Measurements from ENCODE around the gene CCR5. TPM values are rescaled to one million over a fixed set of nuclear protein-coding genes. Genes with fewer than 3 reads are reported as not detected.
A peak's percentile ranks its signal among the peaks of the same experiment; 100 is the strongest.
"Not testable (repeated sequence)": the region's sequence is repeated elsewhere in the genome, so short reads cannot be mapped to it uniquely, and the experiment has no call there.

CCR5 gene
- total RNA-seq, 1 experiment from 2014 or later, result not detected

DNA sequence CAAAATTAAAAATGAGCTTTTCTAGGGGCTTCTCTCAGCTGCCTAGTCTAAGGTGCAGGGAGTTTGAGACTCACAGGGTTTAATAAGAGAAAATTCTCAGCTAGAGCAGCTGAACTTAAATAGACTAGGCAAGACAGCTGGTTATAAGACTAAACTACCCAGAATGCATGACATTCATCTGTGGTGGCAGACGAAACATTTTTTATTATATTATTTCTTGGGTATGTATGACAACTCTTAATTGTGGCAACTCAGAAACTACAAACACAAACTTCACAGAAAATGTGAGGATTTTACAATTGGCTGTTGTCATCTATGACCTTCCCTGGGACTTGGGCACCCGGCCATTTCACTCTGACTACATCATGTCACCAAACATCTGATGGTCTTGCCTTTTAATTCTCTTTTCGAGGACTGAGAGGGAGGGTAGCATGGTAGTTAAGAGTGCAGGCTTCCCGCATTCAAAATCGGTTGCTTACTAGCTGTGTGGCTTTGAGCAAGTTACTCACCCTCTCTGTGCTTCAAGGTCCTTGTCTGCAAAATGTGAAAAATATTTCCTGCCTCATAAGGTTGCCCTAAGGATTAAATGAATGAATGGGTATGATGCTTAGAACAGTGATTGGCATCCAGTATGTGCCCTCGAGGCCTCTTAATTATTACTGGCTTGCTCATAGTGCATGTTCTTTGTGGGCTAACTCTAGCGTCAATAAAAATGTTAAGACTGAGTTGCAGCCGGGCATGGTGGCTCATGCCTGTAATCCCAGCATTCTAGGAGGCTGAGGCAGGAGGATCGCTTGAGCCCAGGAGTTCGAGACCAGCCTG is 984 bp downstream of the CCR5 start:
- no peaks in the 10 kb centered on the region for H3K36me3 ChIP-seq
- H3K27me3 ChIP-seq, result no peaks in the 10 kb centered on the region
- no peak for DNase-seq
- H3K4me3 ChIP-seq, result no peak overlapping the region
- no peaks in the 10 kb centered on the region for H3K9me3 ChIP-seq

DNA sequence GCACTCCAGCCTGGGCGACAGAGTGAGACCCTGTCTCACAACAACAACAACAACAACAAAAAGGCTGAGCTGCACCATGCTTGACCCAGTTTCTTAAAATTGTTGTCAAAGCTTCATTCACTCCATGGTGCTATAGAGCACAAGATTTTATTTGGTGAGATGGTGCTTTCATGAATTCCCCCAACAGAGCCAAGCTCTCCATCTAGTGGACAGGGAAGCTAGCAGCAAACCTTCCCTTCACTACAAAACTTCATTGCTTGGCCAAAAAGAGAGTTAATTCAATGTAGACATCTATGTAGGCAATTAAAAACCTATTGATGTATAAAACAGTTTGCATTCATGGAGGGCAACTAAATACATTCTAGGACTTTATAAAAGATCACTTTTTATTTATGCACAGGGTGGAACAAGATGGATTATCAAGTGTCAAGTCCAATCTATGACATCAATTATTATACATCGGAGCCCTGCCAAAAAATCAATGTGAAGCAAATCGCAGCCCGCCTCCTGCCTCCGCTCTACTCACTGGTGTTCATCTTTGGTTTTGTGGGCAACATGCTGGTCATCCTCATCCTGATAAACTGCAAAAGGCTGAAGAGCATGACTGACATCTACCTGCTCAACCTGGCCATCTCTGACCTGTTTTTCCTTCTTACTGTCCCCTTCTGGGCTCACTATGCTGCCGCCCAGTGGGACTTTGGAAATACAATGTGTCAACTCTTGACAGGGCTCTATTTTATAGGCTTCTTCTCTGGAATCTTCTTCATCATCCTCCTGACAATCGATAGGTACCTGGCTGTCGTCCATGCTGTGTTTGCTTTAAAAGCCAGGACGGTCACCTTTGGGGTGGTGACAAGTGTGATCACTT is 2.0 kb downstream of the CCR5 start:
- no peaks in the 10 kb centered on the region for H3K9me3 ChIP-seq
- DNase-seq, result no peak
- H3K4me3 ChIP-seq, result no peak overlapping the region
- no peaks in the 10 kb centered on the region for H3K36me3 ChIP-seq
- H3K27me3 ChIP-seq, result no peaks in the 10 kb centered on the region

DNA sequence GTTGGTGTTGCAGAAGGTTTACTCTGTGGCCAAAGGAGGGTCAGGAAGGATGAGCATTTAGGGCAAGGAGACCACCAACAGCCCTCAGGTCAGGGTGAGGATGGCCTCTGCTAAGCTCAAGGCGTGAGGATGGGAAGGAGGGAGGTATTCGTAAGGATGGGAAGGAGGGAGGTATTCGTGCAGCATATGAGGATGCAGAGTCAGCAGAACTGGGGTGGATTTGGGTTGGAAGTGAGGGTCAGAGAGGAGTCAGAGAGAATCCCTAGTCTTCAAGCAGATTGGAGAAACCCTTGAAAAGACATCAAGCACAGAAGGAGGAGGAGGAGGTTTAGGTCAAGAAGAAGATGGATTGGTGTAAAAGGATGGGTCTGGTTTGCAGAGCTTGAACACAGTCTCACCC is 4.0 kb downstream of the CCR5 start:
- Histone ChIP-seq H3K9me3 (no peaks in the 10 kb centered on the region), H3K36me3 (no peaks in the 10 kb centered on the region), H3K27me3 (no peaks in the 10 kb centered on the region), H3K4me3 (no peak overlapping the region)
- DNase-seq, result no peak

DNA sequence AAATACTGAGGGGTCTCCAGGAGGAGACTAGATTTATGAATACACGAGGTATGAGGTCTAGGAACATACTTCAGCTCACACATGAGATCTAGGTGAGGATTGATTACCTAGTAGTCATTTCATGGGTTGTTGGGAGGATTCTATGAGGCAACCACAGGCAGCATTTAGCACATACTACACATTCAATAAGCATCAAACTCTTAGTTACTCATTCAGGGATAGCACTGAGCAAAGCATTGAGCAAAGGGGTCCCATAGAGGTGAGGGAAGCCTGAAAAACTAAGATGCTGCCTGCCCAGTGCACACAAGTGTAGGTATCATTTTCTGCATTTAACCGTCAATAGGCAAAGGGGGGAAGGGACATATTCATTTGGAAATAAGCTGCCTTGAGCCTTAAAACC is 4.5 kb downstream of the CCR5 start:
- H3K36me3 ChIP-seq, result no peaks in the 10 kb centered on the region
- DNase-seq, result no peak
- no peaks in the 10 kb centered on the region for H3K9me3 ChIP-seq
- no peak overlapping the region for H3K4me3 ChIP-seq
- no peaks in the 10 kb centered on the region for H3K27me3 ChIP-seq

DNA sequence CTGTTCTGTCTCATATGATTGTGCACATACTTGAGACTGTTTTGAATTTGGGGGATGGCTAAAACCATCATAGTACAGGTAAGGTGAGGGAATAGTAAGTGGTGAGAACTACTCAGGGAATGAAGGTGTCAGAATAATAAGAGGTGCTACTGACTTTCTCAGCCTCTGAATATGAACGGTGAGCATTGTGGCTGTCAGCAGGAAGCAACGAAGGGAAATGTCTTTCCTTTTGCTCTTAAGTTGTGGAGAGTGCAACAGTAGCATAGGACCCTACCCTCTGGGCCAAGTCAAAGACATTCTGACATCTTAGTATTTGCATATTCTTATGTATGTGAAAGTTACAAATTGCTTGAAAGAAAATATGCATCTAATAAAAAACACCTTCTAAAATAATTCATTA is 5.1 kb downstream of the CCR5 start:
- Histone ChIP-seq H3K27me3 (no peaks in the 10 kb centered on the region), H3K9me3 (no peaks in the 10 kb centered on the region), H3K36me3 (no peaks in the 10 kb centered on the region), H3K4me3 (no peak overlapping the region)
- DNase-seq, result no peak

DNA sequence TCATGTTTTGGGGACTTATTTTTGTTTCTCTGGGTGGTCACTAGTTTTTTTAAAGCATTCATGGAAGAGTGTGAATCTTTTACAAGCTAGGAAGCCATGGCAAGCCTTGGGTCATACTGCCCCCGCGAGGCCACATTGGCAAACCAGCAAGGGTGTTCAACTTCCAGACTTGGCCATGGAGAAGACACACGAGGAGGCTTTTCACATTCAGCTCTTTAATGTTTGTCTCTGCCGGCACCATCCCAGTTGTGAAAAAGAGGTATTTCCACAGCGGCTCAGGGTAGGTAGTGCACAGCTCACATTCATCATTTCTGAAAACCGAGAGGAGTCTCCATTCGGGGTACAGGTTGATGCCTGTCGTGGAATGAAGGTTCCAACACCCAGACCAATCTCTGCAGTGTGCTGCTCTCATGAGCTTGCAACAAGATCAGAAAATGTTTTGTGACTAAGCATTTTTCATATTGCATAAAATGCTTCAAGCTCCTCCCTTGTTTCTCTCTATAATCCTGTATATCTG is 7.7 kb downstream of the CCR5 start:
- Histone ChIP-seq H3K4me3 (no peak overlapping the region), H3K36me3 (no peaks in the 10 kb centered on the region), H3K27me3 (no peaks in the 10 kb centered on the region), H3K9me3 (no peaks in the 10 kb centered on the region)
- peak; percentile 45 for DNase-seq

DNA sequence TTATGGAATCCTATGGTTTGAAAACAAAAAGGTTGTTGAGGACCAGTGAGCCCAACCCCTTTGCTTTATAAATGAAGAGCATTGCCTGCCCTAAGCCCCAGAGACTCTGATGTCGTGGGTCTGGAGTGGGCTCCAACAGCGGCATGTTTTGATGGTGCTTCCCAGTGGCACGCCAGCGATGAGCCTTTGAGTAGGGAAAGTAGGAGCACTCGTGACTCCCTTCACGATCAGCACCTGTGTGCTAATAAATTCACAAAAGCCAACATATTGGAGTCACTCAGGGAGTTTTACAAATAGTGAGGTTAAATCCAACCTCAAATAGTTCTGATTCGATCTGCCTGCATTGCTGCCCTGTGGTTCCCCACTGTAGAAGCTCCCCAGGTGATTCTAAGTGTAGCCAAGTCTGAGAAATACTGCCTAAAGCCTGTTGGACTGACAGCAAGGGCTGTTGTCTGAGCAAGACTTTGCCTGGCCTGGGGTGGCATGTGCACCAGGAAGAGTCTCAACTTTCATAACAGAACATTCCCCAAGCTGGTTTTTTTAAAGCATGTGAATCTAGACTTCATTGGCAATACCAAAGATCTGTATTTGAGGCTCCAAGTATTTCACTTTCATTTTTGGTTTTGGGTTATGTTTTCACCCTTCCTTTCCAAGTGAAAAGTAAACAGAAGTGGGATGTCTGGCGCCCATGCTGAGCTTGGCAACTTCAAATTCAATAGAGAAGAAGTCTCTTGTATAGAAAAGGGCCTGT is 9.9 kb downstream of the CCR5 start:
- no peaks in the 10 kb centered on the region for H3K36me3 ChIP-seq
- H3K9me3 ChIP-seq, result no peaks in the 10 kb centered on the region
- no peak for DNase-seq
- H3K27me3 ChIP-seq, result no peaks in the 10 kb centered on the region
- no peak overlapping the region for H3K4me3 ChIP-seq

DNA sequence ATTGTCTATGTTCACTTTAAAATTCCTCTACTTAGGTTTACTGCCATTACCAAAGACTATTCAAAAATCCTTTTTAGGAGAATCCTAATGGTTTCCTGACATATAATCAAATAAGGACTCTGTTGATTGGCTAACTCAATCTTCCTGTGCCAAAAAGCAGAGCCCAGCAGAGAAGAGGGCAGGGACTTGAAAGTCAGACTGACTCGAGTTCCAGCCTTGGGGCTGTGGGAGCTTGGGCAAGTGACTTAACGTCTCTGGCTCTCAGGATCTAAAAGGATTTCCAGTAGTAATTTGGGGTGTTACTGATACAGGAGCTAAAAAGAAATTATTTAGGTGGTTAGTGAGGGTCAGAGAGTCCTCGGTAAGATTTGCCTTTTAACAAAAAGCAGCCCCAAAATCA is 10.9 kb downstream of the CCR5 start:
- no peaks in the 10 kb centered on the region for H3K27me3 ChIP-seq
- H3K4me3 ChIP-seq, result no peak overlapping the region
- no peak for DNase-seq
- no peaks in the 10 kb centered on the region for H3K36me3 ChIP-seq
- no peaks in the 10 kb centered on the region for H3K9me3 ChIP-seq

DNA sequence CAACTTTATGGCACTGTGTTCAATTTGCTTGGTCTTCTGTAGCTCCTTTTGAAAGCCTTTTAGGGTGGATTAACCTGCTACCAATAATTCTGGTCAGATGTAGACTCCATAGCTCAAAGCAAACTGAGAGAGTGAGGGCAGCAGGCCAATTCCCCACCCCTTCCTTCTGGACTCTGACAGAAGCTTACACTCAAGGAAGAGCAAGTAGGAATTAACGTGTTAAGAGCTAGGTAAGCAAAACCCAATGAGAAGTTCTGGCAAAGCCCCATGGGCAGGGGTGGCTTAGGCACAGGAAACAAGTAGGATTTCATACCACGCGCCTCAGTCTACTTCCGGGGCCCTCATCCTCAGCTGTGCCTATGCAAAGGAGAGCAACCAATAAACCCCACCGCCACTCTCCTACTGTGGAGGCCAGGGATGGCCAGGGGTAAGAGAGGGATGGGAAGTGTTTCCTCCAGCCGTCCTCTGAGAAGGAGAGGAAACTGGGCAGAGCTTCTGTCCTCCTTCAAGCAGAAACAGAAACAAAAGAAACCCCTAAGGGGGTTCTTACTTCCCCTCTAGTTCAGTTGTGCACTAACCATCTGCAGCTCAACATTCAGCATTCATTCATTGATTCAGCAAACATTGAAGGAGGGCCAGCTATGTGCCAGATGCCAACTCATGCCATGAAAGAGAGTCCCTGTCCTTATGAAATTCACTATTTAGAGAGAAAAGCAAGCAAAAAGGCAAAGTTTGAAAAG is 12.6 kb downstream of the CCR5 start:
- Histone ChIP-seq H3K27me3 (no peaks in the 10 kb centered on the region), H3K4me3 (no peak overlapping the region), H3K9me3 (no peaks in the 10 kb centered on the region), H3K36me3 (no peaks in the 10 kb centered on the region)
- DNase-seq, result no peak

DNA sequence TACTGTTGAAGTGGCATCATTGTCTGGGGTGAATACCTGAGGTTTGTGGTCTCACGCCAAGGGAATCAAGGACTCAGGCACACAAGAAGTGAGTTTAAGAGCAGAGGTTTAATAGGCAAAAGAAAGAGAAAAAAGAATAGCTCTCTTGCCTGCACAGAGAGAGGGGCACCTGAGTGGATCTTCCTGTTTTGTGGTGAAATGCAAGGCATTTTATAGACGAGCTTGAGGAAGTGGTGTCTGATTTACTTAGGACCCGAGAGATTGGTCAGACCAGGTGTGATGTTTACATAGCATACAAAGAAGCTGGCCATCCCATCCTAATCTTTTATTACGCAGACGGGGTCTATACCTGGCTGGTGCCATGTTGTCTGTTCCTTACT is 13.2 kb downstream of the CCR5 start:
- Histone ChIP-seq H3K9me3 (no peaks in the 10 kb centered on the region), H3K36me3 (no peaks in the 10 kb centered on the region), H3K4me3 (no peak overlapping the region), H3K27me3 (no peaks in the 10 kb centered on the region)
- DNase-seq, result no peak

DNA sequence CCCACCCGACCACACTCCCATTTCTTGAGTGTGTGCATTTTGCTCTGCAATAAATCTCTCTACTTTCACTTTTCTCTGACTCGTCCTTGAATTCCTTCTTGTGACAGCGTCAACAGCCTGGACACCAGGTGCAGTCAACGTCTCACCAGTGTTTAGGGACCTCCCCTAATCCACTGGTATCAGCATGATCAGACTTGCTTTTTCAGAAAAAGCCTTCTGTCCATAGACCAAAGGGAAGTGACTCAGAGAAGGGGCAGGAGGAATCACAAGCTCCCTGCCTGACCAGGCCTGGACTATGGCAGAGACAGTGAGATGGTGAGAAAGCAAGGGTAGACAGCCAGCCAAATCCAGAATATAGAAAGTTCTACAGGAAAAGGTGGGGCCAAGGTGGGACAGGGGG is 15.5 kb downstream of the CCR5 start:
- Histone ChIP-seq H3K36me3 (no peaks in the 10 kb centered on the region), H3K4me3 (no peak overlapping the region), H3K9me3 (no peaks in the 10 kb centered on the region), H3K27me3 (no peaks in the 10 kb centered on the region)
- no peak for DNase-seq

DNA sequence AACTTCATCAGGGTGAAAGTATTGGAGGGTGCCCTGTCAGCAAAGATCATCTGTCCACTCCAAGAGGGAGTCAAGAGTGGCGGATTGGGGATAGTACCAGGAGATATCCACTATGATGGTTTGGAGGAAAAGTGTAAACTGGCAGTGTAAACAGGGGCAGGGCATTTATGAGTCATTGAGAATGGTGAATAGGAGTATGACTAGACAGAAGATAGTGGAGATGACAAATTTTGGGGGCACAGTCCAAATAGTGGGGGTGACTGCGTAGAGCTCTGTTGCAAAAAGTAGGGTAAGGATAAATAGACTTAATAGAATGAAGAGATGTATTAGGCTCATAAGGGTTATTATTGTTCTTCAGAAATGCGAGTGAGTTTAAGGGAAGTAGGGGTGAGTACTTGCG is 18.1 kb downstream of the CCR5 start:
- not testable (repeated sequence) for H3K36me3 ChIP-seq, H3K9me3 ChIP-seq

DNA sequence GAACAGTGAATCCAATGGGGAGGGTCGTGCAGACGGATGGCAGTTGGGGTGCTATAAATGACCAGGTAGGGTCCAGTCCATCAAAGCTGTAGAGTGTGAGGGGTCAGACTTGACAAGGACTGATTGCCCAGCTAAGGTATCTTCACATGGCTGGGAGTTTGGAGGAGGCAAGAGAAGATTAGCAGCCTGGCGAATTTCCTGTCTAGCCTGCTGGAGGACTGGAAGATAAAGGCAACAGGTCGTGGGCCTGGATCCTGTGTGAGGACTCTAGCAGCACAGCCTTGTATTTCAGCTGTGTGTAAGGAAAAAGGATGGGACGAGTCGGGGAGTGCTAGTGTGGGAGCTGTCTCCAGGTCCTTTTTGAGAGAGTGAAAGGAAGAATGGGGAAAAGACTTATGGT is 18.6 kb downstream of the CCR5 start:
- DNase-seq, result no peak
- no peak overlapping the region for H3K4me3 ChIP-seq
- H3K36me3 ChIP-seq, result no peaks in the 10 kb centered on the region
- H3K9me3 ChIP-seq, result no peaks in the 10 kb centered on the region
- H3K27me3 ChIP-seq, result no peaks in the 10 kb centered on the region

More for the DNA sequence above, 18.1 kb downstream of the CCR5 start:
- H3K4me3 ChIP-seq, DNase-seq, H3K27me3 ChIP-seq: not testable (repeated sequence)

DNA sequence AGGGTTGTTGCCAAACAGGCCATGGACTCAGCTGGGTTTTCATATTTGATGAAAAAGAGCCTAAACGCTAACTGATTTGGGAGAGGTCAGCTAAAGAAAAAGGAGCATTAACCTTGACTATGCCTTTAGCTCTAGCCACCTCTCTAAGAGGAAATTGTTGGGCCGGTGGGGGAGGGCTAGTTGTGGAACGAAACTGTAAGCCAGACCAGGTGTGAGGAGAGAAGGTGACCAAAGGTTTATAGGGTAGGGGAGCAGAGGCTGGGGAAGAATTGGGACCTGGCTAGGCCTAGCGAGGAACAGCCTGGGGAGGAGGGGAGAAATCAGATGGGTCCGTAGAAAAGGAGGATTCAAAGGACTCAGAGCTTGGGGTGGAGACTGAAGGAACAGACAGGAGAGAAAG is 20.8 kb downstream of the CCR5 start:
- H3K36me3 ChIP-seq, H3K27me3 ChIP-seq, H3K9me3 ChIP-seq, DNase-seq, H3K4me3 ChIP-seq: not testable (repeated sequence)

DNA sequence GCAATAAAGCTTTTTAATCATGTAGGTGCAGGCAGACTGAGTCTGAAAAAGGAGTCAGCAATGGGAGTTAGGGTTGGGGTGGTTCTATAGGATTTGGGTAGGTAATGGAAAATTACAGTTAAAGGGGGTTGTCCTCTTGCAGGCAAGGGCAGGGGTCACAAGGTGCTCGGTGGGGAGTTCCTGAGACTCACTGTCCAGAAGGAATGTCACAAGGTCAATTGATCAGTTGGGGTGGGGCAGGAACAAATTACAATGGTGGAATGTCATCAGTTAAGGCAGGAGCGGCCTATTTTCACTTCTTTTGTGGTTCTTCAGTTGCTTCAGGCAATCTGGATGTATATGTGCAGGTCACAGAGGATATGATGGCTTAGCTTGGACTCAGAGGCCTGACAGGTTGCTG is 22.3 kb downstream of the CCR5 start:
- H3K9me3 ChIP-seq, result no peaks in the 10 kb centered on the region
- H3K4me3 ChIP-seq, result no peak overlapping the region
- H3K27me3 ChIP-seq, result no peaks in the 10 kb centered on the region
- H3K36me3 ChIP-seq, result no peaks in the 10 kb centered on the region
- DNase-seq, result no peak

DNA sequence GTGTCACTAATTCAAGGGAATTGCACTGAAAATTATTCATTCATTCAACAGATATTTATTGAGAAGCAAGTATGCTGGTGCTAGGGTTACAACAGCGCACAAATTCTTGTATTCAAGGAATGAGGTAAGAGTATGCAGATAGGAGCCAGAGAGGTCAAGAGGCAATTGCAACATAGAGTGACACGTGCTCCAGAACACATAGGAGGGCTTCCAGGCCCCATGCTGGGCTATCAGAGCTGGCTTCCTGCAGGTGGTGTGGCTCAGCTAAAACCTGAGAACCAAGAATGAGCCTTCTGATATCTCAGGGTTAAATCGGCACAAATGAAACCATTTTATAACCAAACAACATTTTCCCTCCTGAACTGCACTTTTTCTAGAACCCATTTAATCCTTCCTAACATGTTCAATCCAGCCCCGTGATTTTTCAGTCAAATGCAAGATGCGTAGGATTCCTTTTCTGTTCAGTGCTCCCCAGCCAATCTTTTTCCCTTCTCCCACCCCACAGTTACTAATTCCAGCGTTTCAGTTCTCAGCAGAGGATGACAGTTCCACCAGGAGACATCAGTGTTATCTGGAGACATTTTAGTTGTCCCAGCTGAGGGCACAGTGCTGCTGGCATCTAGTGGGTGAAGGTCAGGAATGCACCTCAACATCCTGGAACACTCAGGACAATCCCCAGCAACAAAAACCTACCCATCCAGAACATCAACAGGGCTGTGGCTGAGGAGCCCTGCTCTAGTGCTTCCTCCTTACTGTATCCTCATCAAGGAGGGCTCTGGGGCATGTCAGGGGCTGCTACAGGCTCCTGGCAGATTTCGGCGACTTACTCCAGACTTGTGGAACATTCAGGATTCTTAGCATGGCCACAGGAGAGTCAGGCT is 23.0 kb downstream of the CCR5 start:
- Histone ChIP-seq H3K27me3 (no peaks in the 10 kb centered on the region), H3K9me3 (no peaks in the 10 kb centered on the region), H3K36me3 (no peaks in the 10 kb centered on the region), H3K4me3 (no peak overlapping the region)
- DNase-seq, result no peak
